ENCODE measurements around the gene ZBTB12.

Gene ZBTB12

DNA sequence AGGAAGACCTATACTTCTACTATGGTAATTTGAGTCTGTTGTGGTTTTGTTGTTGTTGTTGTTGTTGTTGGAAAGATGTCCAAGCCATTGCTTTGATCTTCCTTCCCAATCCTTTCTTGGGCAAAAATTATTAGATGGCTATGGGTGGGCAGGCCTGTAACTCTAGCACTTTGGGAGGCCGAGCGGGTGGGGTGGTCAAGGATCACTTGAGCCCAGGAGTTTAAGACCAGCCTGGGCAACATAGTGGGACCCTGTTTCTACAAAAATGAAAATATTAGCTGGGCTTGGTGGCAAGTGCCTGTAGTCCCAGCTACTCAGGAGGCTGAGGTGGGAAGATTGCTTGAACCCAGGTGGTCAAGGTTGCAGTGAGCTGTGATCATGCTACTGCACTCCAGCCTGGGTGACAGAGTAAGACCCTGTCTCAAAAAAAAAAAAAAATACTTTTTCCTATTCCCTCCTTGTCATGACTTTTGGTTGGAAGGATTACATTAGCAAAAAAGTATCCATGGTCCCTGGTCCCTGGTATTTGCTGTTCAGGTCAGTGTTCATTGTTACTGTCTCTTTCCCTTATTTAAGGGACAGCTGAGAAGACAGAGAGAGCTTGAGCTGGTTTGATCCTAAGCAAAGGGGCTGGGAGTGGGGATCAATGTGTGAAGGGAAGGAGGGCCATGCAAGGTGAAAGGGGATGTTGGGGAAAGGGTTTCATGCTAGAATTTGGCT is 51.0 kb downstream of the ZBTB12 start:
- DNase-seq (ENCODE audit: low read depth), result no peak
- no peak overlapping the region for H3K4me3 ChIP-seq (ENCODE audit: low read length)
- TF ChIP-seq, protein P1, sequence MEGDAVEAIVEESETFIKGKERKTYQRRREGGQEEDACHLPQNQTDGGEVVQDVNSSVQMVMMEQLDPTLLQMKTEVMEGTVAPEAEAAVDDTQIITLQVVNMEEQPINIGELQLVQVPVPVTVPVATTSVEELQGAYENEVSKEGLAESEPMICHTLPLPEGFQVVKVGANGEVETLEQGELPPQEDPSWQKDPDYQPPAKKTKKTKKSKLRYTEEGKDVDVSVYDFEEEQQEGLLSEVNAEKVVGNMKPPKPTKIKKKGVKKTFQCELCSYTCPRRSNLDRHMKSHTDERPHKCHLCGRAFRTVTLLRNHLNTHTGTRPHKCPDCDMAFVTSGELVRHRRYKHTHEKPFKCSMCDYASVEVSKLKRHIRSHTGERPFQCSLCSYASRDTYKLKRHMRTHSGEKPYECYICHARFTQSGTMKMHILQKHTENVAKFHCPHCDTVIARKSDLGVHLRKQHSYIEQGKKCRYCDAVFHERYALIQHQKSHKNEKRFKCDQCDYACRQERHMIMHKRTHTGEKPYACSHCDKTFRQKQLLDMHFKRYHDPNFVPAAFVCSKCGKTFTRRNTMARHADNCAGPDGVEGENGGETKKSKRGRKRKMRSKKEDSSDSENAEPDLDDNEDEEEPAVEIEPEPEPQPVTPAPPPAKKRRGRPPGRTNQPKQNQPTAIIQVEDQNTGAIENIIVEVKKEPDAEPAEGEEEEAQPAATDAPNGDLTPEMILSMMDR (IDR thresholded peaks at IDR 0.05; ENCODE audit: insufficient read depth, low read depth, low read length, missing control alignments), result no peak
